Cerebellar nuclear complex (tissue), 1 donor: ENCODE measurements around the gene STRBP.
A peak's percentile ranks its signal among the peaks of the same experiment; 100 is the strongest.
"Not testable (repeated sequence)": the region's sequence is repeated elsewhere in the genome, so short reads cannot be mapped to it uniquely, and the experiment has no call there.

Experiments used
- DNase-seq, 2 experiments: peaks; one replicate each; lab custom pipeline; 2025; lab: John Stamatoyannopoulos, UW

The STRBP gene

DNA sequence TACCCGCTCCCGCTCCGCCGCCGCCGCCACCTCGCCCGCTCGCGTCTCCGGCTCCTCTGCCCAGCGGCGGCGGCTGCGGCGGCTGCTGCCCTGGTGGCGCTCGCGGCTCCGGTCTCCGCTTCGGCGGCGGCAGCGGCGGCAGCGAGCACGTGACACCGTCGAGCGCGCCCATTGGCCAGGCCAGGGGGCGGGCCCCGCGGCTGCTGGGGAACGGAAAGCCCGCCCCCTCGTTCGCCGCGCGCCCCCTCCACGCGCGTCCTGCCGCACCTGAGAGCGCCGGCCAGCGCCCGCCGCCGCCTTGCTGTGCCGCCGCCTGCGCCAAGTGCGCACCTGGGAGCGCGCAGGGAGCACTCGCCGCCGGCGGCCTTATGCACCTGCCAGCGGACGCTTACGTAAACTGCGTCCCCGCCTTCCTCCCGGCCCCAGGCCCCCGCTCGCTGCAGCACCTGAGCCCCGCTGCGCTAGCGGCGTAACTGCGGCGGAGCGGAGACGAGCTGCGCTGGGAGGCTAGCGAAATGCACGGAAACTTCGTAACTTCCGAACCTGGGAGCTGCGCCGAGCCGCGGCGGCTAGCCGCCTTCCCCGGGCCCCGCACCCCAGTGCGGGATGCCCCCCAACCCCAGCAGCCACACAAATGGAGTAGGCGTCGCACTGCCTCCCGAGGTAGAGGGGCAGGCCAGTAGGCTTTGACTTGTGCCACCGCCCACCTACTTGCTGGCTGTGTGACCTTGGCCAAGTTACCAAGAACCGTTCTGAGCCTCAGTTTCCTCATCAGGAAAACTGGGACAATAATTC, at the start of gene STRBP:
STRBP (minus strand) TSS at position 122 of the 795 bp plus-strand sequence. CDS start 84,452 bp downstream, outside the sequence.
- peak; percentile 36 to 80 for DNase-seq

DNA sequence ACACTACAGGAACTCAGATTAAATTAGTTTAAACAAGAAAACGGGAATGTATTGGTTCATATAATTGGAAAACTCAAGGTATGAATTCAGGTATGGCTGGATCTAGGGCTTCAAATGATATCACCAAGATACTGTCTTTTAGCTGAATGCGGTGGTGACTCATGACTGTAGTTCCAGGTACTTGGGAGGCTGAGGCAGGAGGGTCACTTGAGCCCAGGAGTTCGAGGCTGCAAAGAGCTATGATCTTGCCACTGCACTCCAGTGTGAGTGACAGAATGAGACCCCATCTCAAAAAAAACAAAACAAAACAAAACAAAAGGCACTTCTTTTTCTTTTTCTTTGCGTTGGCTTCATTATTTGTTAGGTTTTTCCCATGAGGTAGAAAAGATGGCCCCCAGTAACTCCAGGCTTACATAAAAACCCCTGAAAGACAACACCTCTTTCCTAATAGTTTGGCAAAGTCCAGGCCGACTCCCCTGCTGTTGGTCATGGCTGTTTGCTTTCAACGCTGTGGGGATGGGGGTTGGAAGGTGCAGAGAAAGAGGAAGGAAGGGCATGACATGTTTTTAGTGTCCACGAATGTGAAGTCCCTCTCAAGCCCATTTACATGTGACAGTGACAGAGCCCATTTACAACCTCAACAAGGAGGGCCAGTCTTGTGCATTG, 47.8 kb upstream of the STRBP start:
- no peak for DNase-seq

DNA sequence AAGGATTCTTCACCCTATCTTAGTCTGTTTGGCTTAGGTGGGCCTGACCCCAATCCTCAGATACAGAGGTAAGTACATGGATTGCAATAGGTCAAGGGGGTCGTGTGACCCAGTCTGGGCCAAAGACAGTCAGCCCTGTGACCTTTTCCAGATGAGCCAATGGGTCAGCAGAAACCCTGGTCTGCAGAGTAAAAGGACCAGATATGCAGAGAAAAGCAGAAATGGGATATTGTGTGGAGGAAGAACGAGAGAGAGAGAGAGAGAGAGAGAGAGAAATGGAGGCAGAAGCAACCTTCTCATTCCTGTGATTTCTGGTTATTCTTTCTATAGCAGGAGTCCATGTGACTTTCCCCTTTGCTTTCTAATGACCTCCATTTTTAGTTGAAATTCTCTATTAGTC, 47.2 kb upstream of the STRBP start:
- DNase-seq = no peak

DNA sequence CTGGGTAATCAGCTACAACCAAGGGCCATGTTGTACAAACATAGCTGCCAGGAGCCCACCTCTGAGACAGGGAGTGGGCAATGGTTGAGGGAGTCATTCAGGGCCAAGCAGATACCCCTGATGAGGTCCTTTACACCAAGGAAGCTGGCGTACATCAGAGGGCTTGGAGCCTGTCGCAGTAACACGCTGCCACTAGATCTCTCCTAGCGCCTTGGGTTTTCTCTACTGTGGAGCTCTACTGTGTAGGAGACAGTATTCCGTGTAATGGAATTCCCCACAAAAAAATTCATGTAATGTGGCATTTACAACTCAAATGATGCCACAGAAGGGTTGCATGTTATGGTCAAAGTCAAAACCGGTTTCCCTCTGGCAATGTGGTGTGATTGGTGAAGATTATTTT, 46.2 kb upstream of the STRBP start:
- no peak for DNase-seq

DNA sequence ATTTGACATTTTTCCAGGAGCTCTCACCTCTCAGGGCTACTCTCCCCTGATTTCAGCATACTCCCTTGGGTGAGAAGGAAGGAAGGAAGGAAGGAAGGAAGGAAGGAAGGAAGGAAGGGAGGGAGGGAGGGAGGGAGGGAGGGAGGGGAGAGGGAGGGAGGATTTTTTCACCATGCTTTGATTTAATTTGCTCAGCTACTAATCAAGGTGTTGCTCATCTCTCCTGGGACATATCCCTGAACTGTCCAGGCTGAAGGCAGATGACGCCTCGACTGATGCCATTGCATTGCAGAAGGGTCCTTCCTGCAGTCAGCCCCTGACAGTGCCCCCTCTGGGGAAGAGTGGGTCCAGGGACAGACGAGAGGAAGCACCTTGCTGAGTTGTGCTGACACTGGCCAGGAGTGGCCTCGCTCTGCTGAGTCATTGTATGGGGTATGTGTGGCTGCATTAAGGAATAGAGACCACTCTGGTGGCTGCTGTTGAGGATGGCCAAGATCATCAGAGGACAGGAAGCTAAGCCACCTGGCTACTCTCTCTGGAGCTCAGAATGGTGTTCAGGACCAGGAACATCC, 44.0 kb upstream of the STRBP start:
- no peak for DNase-seq

DNA sequence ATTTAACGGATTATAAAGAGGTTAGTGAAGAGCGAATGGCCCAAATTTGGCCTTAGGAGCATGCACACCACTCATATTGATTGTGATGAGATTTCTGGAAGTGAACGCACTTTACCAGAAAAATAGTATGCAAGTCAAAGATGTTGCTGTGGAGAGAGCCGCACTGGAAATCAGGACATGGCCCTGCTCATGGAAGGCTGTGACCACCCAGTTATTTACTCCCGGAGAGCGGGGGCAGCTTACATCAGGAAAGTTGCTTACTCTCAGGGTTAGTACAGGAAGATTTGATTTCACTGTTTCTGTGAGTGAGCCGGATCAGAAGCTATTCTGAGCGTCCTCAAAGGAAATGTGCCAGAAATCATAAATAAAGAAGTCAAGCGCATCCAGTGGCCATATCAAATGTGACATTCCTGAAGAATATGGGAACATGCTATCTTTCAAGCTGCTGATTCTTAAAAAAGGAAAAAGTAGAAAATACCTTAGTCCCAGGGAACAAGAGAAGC, 42.9 kb upstream of the STRBP start:
- DNase-seq = no peak

DNA sequence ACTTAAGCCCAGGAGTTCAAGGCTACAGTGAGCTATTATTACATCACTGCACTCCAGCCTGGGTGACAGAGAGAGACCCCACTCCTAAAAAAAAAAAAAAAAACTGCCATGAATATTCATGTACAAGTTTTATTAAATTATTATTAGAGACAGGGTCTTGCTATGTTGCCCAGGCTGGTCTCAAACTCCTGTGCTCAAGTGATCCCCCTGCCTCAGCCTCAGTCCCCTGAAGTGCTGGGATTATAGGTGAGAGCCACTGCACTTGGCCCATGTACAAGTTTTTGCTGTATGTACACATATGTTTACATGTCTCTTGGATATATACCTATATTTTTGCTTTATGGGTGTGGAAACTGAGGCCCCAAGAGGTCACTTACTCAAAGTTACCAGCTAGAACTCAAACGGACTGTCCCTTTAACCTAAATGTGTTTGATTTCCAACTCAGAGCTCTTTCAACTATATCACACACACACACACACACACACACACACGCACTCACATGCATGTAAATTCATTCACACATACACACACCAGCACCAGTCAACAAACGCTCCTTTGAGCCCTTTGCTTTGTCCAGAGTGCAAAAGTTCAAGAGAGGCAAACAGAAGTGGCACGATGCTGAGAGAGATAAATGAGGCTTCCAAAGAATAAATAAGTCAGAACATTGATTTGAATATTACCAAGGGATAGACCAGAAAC, 42.3 kb upstream of the STRBP start:
- no peak for DNase-seq

DNA sequence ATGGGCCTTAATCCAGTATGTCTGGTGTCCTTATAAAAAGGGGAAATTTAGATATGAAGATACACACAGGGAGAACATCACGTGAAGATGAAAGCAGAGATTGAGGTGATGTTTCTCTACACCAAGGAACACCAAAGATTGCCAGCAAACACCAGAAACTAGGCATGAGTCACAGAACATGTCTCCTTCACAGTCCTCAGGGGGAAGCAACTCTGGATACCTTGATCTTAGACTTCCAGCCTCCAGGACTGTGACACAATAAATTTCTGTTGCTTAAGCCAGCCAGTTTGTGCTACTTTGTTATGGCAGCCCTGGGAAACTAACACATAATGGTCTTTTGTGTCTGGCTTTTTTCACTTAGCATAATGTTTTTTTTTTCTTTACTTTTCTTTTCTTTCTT, 41.2 kb upstream of the STRBP start:
- DNase-seq = no peak

DNA sequence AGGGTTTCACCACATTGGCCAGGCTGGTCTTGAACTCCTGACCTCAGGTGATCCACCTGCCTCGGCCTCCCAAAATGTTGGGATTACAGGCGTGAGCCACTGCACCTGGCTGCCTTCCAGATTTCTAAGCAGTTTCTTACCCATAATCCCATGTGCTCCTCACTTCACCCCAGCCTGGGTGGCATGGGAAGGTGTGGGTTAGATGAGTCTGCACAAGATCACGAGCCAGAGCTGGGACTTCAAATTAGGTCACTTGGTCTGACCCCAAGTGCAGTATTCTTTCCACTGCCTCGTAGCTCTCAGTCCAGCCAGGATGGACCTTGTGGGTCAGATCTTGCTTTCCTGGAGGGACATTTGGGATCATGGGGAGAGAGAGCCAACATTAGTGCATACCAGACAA, 37.5 kb upstream of the STRBP start:
- no peak for DNase-seq

DNA sequence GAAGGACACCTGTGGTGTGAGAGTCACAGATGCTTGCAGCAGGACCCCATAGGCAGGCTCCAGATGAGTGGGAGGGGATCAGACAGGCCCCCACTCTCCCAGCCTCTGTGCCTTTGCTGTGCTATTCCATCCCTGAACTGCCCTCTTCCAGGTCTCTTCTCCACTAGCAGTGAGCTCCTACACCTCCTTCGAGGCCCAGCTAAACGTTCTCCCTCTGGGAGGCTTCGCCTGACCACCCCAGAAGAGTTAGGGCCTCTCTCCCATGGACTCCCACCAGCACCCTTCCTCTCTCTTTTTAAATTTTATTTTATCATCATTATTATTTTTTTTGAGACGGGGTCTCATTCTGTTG, 35.9 kb upstream of the STRBP start:
- DNase-seq = no peak

DNA sequence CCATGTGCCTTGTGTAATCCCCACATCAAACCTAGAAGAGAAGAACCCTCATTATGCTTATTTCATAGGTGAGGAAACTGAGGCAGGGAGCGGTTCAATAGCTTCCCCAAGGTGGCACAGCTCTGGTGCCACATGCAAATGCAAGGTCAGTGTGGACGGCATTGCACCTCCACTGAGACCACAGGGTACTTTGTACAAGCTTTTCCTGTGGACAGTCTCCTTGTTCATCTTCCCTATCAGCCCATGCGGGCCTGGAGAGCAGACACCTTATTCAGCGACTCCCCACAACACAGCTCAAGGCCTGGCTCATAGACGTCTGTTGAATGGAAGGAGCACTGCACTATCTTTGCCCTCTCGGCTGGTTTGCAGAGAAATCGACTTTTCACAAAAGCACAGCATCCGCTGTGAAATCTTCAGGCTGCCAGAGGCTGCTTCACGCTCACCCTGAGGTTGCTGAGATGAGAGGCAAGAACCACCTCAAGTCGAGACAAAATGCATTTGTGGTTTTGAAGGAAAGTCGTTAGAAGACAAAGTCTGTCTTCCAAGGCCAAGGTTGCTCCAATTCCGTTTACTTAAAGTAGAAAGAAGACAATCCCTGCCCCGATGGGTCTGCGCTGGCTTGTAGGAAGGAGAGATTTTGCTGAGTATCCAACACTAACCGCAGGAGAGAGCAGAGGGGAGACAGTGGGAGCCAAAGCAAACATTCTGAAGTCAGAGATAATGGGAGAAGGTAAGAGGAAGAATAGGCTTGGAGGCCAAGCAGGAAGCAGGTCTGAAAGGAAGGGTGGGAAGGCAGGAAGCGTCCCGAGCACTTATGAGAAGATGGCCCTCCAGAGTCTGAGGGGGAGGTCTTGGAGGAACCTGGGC, 34.2 kb upstream of the STRBP start:
- no peak for DNase-seq

DNA sequence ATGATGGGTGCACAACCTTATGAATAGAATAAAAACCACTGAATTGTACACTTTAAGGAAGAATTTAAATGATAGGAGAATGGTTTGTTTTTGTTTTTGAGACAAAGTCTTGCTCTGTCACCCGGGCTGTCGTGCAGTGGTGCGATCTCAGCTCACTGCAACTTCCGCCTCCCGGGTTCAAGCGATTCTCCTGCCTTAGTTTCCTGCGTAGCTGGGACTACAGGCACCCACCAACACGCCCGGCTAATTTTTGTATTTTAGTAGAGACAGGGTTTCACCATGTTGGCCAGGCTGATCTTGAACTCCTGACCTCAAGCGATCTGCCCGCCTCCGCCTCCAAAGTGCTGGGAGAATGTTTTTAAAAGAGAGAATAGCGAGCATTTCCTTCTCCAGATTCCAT, 33.5 kb upstream of the STRBP start:
- not testable (repeated sequence) for DNase-seq

DNA sequence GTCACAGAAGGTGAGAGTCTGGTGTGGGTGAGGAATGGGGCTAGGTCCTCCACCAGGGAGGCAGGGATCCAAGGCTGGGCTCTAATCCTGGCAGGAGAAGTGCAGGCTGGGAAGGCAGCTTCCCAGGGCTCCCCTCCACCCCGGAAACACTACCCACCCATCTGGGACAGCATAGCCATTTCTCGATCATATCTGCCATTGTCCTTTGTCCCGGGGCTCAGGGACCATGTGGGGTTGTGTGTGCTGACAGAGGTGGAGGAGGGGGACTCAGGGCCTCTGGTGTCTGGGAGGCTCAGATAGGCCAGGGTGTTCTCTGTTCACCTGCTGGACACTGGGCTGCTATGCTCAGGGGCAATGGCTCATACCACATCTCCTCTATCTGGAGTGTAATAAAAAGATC, 32.2 kb upstream of the STRBP start:
- DNase-seq = no peak

DNA sequence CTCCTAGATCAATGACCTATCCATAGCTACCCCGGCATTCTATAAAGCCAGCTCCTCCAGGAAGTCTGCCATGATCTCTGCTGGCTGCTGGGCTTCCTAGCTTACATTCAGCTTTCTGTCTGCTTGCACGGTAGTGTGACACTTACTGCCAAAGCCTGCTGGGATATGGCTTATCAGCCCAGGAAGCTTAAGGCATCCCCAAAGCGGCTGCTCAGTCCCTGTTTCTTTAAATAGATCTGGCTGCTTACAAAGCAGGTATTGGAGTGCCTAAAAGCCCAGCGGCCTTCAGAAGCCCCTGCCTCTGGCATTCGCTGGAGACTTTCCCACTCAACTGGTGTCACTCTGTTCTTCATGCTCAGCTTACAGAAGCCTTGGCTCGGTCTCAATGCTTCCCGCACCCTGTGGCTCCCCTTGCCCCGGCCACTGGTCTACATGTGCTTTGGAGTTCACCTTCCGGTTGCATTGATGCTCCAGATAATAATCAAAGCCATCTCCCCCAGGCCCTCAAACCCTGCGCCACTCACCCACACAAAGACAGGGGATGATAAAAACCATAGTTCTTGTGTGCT, 31.3 kb upstream of the STRBP start:
- DNase-seq = no peak

DNA sequence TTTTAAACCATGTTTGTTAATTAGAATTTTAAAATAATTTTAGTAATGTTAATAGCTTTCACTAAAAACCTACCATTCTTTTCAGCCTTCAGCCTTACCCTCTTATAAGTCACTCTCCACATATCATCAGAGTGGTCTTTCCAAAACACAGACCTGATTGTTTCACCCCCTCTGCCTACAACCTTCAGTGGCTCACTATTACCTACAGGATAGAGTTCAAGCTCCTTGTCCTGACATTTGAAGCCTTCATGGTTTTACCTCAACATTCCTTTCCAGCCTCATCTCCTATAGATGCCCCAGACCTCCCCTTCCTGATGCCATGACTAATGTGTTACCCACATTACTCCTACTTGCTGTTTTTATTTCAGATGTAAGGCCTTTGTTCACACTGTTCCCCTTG, 27.8 kb upstream of the STRBP start:
- DNase-seq = no peak

DNA sequence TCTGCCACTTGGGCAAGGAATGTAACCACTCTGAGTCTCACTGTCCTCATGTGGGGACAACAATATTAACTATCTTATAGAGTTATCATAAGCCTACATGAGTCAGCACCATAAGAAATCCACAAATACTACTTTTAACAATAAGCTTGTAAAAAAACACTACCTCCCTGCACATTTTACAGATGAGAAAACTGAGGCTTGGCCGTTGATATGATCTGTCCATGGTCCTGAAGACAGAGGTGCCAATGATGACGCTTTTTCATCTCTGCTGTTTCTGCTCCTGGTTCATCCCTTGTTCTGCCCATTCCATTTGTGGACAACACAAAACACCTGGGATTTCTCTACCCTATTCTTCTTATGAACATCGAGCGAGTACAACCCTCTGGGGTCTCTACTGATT, 23.4 kb upstream of the STRBP start:
- no peak for DNase-seq

DNA sequence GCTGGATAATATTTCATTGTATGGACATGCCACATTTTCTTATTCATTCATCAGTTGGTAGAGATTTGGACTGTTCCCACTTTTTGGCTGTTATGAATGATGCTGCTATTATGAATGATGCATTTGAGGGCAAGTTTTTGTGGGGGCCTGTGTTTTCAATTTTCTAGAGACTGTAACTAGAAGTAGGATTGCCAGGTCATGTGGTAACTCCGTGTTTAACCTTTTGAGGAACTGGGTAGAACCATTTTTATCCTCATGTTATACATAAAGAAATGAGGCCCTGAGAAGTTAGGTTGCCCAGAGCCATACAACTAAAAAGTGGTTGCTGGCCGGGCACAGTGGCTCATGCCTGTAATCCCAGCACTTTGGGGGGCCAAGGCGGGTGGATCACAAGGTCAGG, 22.4 kb upstream of the STRBP start:
- DNase-seq = no peak

DNA sequence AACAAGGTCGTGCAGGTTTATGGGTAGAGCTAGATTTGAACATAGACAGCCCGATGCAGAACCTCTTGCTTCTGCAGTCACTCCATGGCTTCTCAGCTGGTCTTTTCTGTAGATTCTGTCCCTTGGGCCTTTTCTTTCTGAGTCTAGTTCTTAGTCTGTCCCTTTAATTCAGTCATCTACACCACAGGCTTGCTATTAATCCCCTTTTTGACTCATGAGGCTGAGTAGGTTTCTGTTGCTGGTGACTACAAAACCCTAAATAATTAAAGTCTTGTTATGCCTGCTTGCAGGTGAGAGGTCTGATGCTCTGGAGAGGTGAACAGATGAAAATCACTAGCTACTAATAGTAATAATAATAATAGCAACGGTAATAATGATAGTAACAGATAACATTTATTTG, 19.3 kb upstream of the STRBP start:
- DNase-seq = no peak

DNA sequence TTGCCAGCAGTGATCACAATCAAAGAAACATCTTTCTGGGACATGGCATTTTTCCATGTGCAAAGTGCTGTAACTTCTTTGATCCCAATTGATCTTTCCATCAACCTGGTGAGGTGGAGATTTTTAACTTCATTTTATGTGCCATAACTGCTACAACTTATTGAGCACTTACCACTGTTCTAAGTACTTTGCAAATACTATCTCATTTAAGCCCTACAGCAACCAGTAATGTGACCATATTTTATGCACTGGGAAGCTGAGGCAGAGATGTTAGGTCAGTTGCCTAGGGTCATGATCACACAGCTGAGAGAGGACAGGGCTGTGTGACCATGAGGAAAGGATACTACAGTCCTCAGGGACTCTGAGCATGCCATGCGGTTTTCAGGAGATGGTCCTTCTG, 17.9 kb upstream of the STRBP start:
- DNase-seq = no peak

DNA sequence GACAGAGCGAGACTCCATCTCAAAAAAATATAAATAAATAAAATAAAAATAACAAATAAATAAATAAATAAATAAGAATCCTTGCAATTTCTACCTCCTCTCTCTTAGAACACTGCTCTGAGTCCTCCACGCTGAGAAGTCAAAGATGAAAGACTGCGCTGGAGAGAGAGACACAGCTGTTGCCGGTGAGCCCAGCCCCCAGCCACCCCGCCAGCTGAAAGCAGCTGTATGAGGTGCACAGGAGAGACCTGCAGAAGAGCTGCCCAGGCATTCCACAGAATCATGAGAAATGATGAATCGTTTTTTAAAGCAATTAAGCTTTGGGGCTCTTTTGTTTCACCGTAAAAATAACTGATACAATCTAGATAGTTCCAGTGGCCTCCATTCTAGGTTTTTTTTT, 16.3 kb upstream of the STRBP start:
- DNase-seq = no peak

DNA sequence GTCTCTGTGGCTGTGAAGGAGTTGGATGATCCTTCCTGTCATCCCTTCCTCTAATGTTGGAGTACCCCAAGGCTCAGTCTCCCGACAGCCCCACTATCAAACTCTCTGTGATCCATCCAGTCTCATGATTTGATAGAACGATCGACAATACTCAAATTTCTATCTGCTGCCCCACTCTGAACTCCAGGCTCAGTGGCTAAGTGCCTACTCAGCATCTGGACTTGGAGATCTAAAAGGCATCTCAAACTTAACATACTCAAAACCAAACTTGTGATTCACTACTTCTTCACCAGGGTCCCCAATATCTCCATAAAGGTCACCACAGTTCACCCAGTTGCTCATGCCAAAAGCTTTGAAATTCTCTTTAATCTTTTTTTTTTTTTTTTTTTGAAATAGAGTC, 15.1 kb upstream of the STRBP start:
- no peak for DNase-seq
